Activated CD4-positive, CD25-positive, alpha-beta regulatory T cell (primary cell): Measurements from ENCODE around the gene VPS41.

Experiments
- DNase-seq, 4 experiments: peaks; one replicate each; lab custom pipeline; 2025; lab: John Stamatoyannopoulos, UW

VPS41 gene

GRCh38 chr7:38905056-38905759 is 3.8 kb downstream of the VPS41 start:
- no peak for DNase-seq

GRCh38 chr7:38903057-38903456 is 5.9 kb downstream of the VPS41 start:
- DNase-seq, result no peak

GRCh38 chr7:38902449-38902848 is 6.5 kb downstream of the VPS41 start:
- no peak for DNase-seq

GRCh38 chr7:38893061-38893460 is 15.9 kb downstream of the VPS41 start:
- no peak for DNase-seq

GRCh38 chr7:38890597-38890996 is 18.4 kb downstream of the VPS41 start:
- DNase-seq, result no peak

GRCh38 chr7:38889872-38890432 is 19.0 kb downstream of the VPS41 start:
- DNase-seq, result no peak

GRCh38 chr7:38889079-38889478 is 19.9 kb downstream of the VPS41 start:
- no peak for DNase-seq

- no peak for DNase-seq
These were observed 22.7 kb downstream of the VPS41 start for GRCh38 chr7:38886265-38886664.

- no peak for DNase-seq
These were observed 25.3 kb downstream of the VPS41 start for GRCh38 chr7:38883706-38884105.

GRCh38 chr7:38881947-38882684 is 26.9 kb downstream of the VPS41 start:
- no peak for DNase-seq

- DNase-seq, result no peak
These were observed 28.0 kb downstream of the VPS41 start for GRCh38 chr7:38881015-38881414.

GRCh38 chr7:38880454-38880853 is 28.5 kb downstream of the VPS41 start:
- no peak for DNase-seq

- no peak for DNase-seq
These were observed 29.0 kb downstream of the VPS41 start for GRCh38 chr7:38880035-38880434.

- DNase-seq, result no peak
These were observed 30.1 kb downstream of the VPS41 start for GRCh38 chr7:38878694-38879457.

- no peak for DNase-seq
These were observed 35.6 kb downstream of the VPS41 start for GRCh38 chr7:38873433-38873832.

- no peak for DNase-seq
These were observed 36.8 kb downstream of the VPS41 start for GRCh38 chr7:38872202-38872601.

GRCh38 chr7:38870147-38870546 is 38.8 kb downstream of the VPS41 start:
- no peak for DNase-seq

GRCh38 chr7:38863601-38864291 is 45.2 kb downstream of the VPS41 start:
- DNase-seq, result no peak

GRCh38 chr7:38862666-38863065 is 46.3 kb downstream of the VPS41 start:
- no peak for DNase-seq

- no peak for DNase-seq
These were observed 50.6 kb downstream of the VPS41 start for GRCh38 chr7:38858259-38858884.

- DNase-seq, result no peak
These were observed 53.1 kb downstream of the VPS41 start for GRCh38 chr7:38855867-38856266.
